DMS153 treated with DMSO at 0.1 percent for 48 hours (cell line): ENCODE data around the gene PXT1.
A peak's percentile ranks its signal among the peaks of the same experiment; 100 is the strongest.
"Not testable (repeated sequence)": the region's sequence is repeated elsewhere in the genome, so short reads cannot be mapped to it uniquely, and the experiment has no call there.

Experiments used
- DNase-seq: peaks from one replicate; lab custom pipeline; 2025; ENCODE audit not compliant: unreplicated experiment; lab: John Stamatoyannopoulos, UW

Gene PXT1

DNA sequence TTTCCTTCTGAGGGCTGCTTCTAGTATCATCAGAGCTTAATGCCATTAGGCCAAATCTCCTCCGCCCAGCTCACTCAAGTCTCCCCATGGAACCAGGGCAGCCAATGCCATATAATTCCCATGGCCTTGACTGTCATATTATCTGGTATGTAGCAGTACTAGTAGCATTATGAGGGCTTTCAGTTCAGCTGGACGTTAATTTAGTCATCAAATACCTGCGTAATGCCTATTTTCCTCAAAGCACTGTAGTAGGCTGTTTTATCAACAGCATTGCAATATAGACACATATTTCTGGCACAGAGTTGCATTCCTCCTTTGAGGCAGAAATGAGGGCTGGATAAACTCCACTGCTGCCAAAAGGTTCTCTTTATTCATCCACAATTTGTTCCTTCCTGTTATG, 1.8 kb upstream of the PXT1 start:
- DNase-seq: no peak

DNA sequence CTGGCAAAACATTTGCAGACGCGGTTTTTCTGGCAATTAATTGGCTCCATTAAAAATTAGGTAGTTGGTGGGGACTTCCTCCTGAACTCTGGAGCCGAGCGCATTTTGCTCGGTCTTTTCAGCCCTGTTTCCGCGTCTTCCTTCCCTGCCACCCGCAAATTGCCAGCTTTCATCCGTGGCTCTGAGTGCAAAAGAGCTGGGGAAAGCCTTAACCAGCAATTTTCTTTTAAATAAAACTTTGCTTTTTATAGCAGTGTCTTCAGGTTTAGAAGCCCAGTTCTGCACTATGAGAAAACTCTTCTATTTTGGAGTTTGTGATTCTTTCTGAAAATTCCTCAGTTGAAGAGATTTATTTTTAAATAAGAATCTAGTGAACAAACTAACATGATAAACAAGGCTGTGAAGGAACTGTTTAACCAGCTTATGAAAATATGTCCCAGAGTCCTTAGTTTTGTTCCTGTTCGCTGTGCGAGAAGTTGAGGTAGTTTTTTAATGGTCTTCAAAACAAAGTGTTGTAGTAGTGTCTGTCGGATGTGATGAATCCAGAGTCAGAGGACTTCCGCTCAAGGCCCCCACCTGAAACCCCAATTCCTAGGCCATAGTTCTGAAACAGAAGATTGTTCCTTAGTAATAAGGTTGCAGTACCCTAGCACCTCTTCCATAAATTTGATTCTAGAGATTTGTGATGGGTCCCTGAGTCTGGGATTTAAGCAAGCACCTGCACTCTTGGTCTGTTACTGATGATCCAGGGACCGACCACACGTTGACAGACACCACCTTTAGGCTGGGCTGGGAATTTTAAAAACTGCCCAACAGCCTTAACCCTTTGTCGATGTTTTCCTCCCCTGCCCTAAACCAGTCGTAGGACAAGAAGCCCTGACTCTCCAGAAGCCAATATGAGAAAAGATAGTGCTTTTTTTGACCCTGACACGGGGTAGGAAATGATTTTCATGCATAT, 1.1 kb upstream of the PXT1 start:
- no peak for DNase-seq

DNA sequence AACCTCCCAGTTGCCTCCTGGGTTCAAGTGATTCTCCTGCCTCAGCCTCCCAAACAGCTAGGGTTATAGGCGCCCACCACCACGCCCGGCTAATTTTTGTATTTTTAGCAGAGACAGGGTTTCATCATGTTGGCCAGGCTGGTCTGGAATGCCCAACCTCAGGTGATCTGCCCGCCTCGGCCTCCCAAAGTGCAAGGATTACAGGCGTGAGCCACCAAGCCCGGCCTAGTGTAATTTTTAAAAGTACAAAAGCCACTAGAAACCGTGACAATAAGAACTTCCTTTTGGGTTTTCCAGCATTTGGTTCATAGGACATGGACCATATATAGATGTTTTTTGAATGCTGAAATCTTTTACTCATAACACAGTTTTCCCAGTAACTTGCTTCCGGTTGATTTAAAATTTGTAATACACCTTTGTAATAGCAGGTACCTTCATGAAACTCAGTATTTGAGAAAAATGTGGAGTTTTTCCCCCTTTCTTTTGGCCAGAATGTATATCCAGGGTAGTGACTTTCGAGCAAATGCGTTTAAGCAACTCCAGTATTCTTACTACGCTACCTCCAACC, 467 bp downstream of the PXT1 start:
- DNase-seq: no peak

DNA sequence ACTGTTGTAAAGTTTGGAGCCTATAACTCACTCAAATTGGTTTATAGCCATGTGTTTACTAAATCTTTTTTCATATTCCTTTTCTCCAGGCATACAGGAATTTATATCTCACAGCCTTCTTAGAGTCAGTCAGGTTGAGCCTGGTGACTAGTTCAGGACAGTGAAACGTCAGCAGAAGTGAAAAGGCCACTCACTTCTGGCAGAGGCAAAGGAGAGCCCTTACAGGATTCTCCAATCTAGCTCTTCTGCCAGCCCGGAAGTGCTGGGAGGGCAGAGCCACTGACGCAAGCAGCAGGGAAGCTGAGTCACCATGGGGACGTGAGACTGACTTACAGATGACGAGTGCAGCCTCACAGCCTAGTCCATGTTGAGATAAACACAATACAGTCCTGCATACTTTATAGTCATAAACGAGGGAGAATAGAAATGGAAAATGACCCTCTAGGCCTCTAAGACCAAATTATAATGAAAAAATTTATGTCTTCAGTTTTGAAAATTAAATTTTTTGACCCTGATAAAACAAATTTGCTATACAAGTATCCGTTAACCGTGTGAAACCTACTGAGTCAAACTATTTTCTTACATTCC, 1.3 kb downstream of the PXT1 start:
- peak; percentile 52 for DNase-seq

DNA sequence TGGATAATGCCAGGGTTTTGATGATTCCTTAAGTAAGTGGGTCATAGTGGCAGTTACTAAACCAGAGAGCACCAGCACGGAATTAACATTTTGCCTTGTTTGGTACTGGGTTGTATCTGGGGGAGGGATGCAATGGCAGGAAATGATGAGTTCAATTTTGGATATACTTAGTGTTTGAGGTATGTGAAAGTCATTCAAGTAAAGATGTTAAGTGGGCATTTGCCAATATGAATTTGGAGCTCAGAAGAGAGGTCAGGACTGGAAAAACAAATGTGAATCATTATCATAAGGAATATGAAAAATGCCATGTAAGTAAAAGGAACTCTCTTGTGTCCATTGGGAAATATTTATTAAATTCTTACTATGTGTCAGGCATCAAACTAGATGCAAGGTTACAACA, 6.2 kb downstream of the PXT1 start:
- no peak for DNase-seq

DNA sequence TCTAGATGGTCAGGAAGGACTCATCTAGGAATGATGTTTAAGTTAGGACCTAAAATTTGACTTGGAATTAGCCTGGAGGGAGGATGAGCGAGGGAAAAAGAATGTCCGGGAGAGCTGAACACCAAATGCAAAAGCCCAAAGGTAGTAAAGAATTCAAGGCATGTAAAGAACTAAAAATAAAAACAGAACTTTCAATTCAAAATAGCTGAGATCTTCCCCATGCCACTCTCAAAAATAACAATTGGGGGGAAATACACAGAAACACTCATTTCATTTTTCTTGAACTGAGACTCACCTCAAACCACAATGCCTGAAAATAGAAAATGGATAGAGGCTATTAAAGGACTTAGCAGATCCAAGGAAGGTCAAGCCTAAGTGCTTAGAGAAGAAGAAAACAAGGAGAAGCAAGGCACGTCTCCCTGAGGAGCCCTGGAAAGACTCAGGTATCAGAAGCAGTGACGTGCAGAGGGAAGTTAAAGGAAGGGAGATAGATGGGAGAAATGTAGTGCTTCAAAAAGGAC, 10.4 kb downstream of the PXT1 start:
- no peak for DNase-seq

DNA sequence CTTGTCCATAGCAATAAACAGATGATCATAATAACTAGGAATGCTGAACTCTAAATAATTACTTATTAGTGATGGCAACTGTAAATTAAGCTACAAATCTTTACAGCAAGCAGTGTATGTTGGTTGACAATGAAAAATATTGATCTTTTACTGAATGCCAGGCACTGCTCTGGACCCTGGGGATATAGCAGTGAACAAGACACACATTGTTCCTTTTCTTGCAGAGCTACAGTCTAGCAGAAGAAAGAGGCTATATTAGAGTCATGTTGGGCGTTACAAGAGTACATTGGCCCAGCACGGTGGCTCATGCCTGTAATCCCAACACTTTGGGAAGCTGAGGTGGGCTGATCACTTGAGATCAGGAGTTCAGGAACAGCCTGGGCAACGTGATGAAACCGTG, 11.5 kb downstream of the PXT1 start:
- DNase-seq: no peak

DNA sequence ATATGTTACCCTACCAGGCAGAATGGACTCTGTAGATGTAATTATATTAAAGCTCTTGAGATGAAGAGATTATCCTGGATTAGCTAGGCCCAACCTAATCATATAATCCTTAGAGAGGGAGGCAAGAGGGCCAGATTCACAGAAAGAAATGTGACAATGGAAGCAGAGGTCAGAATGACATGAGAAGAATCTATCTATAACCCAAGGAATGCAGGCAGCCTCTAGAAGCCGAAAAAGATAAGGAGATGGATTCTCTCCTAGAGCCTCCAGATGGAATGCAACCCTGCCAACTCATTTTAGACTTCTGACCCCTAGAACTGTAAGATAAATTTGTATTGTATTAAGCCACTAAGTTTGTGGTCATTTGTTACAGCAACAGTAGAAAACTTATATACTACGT, 12.3 kb downstream of the PXT1 start:
- no peak for DNase-seq

DNA sequence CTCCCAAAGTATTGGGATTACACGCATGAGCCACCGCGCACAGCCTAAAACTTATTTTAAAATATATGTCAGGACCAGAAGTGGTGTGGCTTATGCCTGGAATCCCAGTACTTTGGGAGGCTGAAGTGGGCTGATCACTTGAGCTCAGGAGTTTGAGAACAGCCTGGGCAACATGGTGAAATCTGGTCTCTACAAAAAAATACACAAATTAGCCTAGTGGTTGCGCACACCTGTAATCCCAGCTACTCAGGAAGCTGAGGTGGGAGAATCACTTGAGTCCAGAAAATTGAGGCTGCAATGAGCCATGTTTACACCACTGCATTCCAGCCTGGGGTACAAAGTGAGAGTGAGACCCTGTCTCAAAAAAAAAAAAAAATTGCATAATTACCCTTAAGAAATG, 13.7 kb downstream of the PXT1 start:
- DNase-seq: no peak

DNA sequence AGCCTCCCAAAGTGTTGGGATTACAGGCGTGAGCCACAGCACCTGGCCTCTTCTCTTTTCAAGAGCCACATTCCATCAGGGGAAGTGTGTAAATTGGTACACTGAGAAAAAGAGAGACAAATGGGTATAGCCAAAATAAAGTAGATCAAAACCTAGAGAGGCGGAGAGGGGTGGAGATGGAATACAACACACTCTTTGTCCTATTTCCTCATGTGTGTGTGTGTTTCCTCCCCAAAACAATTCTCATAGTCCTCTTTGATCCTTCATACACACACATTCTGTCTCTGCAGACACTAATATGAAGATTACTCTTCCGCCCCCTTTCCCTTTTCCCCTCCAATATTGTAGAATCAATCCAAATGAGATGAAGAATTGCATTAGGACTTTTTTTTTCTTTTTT, 16.0 kb downstream of the PXT1 start:
- no peak for DNase-seq

DNA sequence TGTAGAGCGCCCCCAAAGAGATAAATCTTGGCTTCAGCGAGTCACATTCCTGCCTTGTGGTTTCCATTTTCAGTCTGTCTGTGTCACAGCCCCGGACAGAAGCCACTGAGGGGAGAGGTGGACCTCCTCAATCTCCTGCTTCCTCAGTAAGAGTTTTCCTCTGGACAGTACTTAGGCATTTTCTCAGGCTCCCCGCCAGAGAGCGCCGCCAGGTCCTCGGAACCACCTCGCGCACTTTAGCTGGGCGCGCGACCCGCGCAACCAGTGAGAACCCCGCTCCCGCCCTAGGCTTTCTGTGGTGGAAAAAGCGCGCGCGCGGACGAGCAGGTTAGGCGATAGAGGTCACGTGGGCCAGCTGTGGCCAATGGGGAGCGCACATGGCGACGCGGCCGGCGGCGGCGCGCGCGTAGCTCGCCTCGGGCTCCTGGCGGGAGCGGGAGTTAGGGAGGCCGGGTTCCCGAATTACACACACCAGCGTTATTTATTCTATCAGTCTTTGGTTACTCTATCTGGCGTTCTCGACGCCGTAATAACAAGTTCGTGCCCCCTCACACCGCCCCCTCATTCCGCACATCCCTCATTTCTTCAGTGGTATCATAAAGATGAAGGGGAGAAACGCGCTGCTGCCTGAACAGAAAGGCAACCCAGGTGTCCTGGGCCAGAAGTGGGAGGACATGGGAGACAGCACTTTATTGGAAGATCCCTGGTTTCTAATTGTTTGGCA, 19.4 kb downstream of the PXT1 start:
- DNase-seq: peak; percentile 75

DNA sequence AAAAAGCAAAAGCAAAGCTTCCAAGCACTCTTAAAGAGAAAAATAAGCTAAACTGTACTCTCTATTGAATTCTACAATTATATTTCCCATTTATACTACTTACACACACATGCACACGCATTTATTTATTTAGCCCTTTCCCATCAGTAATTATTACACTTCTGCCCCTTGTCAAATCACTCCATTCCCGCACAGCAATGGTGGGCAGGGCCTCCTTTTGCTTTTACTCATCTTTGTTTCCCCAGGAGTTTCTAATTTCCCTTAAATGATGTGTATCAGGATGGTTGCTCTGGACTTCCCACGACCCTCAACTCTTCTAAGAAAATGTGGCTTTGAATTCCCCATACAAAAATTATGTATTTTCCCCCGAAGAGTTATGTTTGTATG, 19.9 kb downstream of the PXT1 start:
- no peak for DNase-seq

DNA sequence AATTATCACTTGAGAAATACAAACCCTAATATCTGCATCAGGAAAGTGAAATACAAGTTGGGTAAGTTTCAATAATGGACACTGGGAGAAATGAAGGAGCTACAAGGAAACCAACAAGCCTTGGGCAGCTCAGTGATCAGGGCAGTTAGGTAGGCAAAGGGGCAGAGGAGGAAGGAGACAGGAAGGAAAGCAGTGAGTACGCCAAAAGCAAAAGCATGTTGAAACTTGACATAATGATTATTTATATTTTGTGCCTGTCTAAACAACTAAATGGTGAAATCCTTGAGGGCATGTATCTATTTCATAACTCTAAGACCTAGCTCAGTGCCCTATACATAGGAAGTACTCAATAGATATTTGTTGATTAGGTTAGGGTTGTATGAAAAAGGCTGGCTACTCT, 23.3 kb downstream of the PXT1 start:
- DNase-seq: no peak

DNA sequence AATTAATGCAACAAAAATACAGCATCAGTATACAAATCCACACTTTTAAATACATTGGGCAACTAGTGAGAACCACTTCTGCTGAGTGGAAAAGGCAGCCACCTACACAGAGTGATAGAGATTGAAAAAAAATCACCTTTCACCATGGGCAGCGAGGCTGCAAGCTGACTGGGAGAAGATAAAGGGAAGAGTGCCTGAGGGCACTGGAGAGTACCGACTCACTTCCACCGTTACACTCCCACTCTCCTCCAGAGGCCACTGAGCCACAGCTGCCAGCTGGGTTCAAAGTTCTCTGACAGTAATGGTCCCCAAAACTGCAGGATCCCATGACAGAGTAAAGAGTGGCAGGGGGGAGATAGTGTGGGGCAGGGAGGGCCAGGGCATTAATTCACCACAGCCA, 24.1 kb downstream of the PXT1 start:
- DNase-seq: no peak

DNA sequence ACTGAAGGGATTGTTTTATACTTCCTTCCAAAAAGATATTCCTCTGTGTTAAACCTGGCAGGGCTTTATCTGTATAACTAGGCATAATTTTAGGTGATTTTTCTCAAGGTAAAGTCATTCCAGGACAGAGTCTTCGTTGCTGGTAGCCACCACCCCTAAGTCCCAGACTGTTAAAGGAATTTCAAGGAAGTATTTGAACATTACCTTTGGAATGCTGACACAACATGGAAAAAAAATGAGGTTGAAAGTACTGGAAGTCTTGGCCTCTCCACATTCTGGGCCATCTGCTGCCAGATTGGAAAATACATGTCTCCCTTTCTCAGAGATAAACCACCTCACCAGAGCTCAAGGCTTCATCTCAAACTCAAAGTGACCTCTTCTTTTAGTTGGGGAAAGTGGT, 28.2 kb downstream of the PXT1 start:
- no peak for DNase-seq

DNA sequence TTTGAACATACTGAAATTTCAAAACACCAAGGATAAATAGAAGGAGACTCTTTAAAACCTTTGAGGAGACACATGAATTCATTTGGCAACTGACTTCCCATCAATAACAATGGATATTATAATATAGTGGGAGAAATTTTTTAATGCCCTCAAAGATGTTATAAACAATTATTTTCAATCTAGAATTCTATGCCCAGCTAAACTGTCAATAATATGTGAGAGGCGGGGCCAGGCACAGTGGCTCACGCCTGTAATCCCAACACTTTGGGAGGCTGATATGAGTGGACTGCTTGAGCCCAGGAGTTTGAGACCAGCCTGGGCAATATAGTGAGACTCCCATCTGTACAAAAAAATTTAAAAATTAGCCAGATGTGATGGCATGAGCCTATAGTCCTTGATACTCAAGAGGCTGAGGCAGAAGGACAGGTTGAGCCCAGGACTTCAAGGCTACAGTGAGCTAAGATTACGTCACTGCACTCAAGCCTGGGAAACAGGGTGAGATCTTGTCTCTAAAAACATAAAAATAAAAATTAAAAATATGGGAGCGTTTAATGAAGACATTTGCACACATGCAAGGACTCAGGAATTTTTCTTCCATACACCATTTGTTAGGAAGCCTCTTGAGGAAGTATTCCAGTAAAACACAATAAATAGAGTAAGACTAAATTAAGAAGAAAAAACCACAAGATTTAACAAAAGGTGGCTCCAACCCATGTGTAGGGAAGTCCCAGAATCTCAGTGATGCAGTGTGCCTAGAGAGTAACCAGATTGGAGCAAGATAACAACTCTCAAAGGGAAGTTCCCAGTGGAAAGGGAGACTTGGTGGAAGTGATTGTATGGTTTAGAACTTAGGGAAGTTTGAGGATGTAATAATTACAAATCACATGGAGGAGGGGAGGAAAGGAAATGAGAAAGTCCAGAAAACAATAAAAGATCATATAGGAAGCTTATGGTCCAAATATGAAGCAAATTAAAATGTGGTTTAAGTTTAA, 28.9 kb downstream of the PXT1 start:
- DNase-seq: no peak

DNA sequence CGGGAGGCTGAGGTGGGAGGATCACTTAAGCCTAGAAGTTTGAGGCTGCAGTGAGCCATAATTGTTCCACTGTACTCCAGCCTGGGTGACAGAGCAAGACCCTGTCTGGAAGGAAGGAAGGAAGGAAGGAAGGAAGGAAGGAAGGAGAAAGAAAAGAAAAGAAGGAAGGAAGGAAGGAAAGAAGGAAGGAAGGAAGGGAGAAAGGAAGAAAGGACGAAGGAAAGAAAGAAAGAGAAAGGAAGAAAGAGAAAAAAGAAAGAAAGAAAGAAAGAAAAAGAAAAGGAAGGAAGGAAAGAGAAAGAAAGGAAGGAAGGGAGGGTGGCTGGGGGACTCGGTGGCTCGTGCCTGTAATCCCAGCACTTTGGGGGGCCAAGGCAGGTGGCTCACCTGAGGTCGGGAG, 32.9 kb downstream of the PXT1 start:
- DNase-seq: not testable (repeated sequence)

DNA sequence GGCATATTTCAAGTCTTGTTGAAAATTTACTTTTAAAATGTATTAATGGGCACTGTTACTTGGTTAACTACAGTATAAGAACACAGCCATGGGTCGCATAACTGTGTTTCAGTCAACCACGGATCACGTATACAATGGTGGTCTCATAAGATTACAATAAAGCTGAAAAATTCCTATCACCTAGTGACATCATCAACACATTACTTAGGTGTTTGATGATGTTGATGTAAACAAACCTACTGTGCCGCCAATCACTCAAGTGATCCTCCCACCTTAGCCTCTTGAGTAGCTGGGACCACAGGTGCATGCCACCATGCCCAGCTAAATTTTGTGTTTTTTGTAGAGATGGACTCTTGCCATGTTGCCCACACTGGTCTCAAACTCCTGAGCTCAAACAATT, 38.5 kb downstream of the PXT1 start:
- DNase-seq: no peak

DNA sequence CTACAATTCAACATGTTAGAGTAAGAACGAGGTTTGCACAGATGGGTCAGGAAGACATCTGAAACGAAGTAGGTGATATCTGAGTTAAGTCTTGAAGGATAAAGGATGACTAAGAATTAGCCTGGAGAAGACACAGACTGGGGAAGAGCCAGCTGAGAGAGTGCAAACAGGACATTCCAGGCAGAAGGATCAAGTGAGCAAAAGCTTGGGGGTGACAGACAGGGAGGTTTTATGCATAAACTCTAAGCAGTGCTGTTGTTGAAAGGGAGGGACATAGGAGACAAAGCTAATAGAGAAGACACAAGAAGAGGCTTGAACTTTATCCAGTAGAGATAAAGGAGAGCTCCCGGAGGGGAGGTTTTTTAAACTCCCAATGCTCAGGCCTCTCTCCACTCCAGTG, 40.2 kb downstream of the PXT1 start:
- DNase-seq: no peak

DNA sequence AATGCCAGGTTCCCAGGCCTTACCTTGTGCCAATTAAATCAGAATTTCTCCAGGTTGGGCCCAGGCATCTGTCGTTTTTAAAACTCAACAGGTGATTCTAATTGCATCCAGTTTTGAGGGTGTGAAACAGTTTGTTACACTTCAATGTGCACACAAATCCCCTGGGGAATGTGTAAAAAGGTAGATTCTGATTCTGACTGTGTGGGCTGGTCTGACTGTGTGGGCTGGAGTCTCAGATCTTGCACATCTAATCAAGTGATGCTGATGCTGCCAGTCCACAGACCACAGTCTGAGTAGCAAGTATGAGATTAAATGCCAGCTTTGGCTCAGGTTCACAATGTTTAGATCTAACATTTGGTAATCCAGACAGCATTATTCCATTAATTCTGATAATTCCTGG, 42.7 kb downstream of the PXT1 start:
- no peak for DNase-seq
